ENCODE results near the gene TMEM38A. TPM values are rescaled to one million over a fixed set of nuclear protein-coding genes. Genes with fewer than 3 reads are reported as not detected.
"Not testable (repeated sequence)": the region's sequence is repeated elsewhere in the genome, so short reads cannot be mapped to it uniquely, and the experiment has no call there.

The TMEM38A gene
- total RNA-seq, 4 donors from 2014 or later: 3.3 to 7.3 (median 3.6) TPM

DNA sequence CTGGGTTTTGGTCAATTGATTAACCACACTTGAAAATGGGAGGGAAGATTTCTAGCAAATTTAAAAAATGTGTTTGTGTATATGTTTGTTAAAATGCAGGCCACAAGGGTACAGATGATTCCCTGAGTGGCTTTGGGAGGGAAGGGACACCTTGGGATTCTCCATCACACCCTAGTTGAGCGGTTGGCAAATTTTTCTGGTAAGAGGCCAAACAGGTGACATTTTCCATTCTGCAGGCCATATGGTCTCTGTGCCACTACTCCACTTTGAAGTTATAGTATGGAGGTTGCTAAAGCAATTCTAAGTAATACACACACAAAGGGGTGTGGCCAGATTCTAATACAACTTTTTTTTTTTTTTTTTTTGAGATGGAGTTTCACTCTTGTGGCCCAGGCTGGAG is 20.0 kb upstream of the TMEM38A start:
- no peaks in the 10 kb centered on the region for H3K27me3 ChIP-seq
- DNase-seq (ENCODE audit: low spot score in 2 of 2): no peak
- peaks cover 0 to 27% (median 0%) of the 10 kb centered on the region in 4 donors for H3K4me1 ChIP-seq
- TF ChIP-seq EP300 (IDR thresholded peaks at IDR 0.05) (no peak), CTCF (IDR thresholded peaks at IDR 0.05) (no peak), POLR2A (IDR thresholded peaks at IDR 0.05) (no peak)
- H3K4me3 ChIP-seq: no peak overlapping the region
- peaks cover 0 to 88% (median 23%) of the 10 kb centered on the region in 3 donors for H3K36me3 ChIP-seq
- H3K27ac ChIP-seq: no peak overlapping the region
- 95 to 100% methylated on average over 1 of the region's 1 CpG for WGBS, 2 donors
- H3K9me3 ChIP-seq: no peaks in the 10 kb centered on the region

DNA sequence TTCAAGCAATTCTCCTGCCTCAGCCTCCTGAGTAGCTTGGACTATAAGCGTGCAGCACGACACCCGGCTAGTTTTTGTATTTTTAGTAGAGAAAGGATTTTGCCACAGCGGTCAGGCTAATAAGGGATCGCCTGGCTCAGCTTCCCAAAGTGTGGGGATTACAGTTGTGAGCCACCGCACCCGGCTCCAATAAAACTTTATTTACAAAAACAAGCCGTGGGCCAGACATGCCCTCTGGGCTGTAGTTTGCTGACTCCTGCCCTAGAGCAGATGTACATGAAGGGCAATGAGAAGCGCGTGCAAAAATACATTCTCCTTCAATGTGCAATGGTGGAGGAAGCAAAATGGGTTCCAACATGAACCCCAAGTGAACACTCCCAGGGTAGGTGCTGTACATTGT is 19.2 kb upstream of the TMEM38A start:
- Histone ChIP-seq H3K36me3 (peaks cover 0 to 88% (median 23%) of the 10 kb centered on the region in 3 donors), H3K4me3 (no peak overlapping the region)
- TF ChIP-seq POLR2A (IDR thresholded peaks at IDR 0.05): no peak
- no peak for TF ChIP-seq CTCF (IDR thresholded peaks at IDR 0.05)
- TF ChIP-seq EP300 (IDR thresholded peaks at IDR 0.05): no peak

GRCh38 chr19:16645140-16645539 is 15.8 kb upstream of the TMEM38A start:
- Histone ChIP-seq H3K4me3 (no peak overlapping the region), H3K27ac (no peak overlapping the region), H3K27me3 (no peaks in the 10 kb centered on the region), H3K9me3 (no peaks in the 10 kb centered on the region), H3K4me1 (peaks cover 0 to 34% (median 2%) of the 10 kb centered on the region in 4 donors), H3K36me3 (peaks cover 0 to 94% (median 20%) of the 10 kb centered on the region in 3 donors)
- WGBS, 2 donors: 48 to 59% methylated on average over 9 of the region's 9 CpGs
- TF ChIP-seq EP300 (IDR thresholded peaks at IDR 0.05): no peak
- TF ChIP-seq POLR2A (IDR thresholded peaks at IDR 0.05): no peak
- DNase-seq (ENCODE audit: low spot score in 2 of 2): no peak

More for the DNA sequence above, 19.2 kb upstream of the TMEM38A start:
- peaks cover 0 to 32% (median 0%) of the 10 kb centered on the region in 4 donors for H3K4me1 ChIP-seq
- no peak for DNase-seq (ENCODE audit: low spot score in 2 of 2)
- WGBS, 2 donors: 96 to 99% methylated on average over 10 of the region's 10 CpGs
- H3K27ac ChIP-seq: no peak overlapping the region
- H3K9me3 ChIP-seq: no peaks in the 10 kb centered on the region
- no peaks in the 10 kb centered on the region for H3K27me3 ChIP-seq

DNA sequence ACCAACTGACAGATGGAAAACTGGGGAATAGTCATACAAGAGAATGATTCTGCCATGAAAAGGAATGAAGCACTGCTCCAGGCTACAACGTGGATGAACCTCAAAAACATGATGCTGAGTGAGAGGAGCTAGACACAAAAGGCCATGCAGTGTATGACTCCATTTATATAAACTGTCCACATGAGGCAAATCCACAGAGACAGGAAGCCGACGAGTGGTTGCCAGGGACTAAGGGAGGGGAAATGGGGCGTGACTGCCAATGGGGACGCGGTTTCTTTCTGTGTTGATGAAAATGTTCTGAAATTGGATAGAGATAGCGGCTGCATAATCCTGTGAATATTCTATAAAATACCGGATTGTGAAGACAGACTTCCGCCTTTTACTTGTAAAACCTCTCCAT is 11.2 kb upstream of the TMEM38A start:
- Histone ChIP-seq H3K27me3 (no peaks in the 10 kb centered on the region), H3K4me1 (peaks cover 0 to 36% (median 2%) of the 10 kb centered on the region in 4 donors), H3K36me3 (peaks cover 0 to 94% (median 29%) of the 10 kb centered on the region in 3 donors), H3K9me3 (no peaks in the 10 kb centered on the region), H3K4me3 (no peak overlapping the region), H3K27ac (no peak overlapping the region)
- WGBS, 2 donors: 59 to 61% methylated on average over 9 of the region's 9 CpGs
- TF ChIP-seq POLR2A (IDR thresholded peaks at IDR 0.05) (no peak), EP300 (IDR thresholded peaks at IDR 0.05) (no peak), CTCF (IDR thresholded peaks at IDR 0.05) (no peak)
- DNase-seq (ENCODE audit: low spot score in 2 of 2): no peak

GRCh38 chr19:16650821-16651220 is 10.1 kb upstream of the TMEM38A start:
- WGBS, 2 donors: 73 to 81% methylated on average over 2 of the region's 2 CpGs
- no peak for DNase-seq (ENCODE audit: low spot score in 2 of 2)
- Histone ChIP-seq H3K4me1 (peaks cover 0 to 29% (median 2%) of the 10 kb centered on the region in 4 donors), H3K4me3 (no peak overlapping the region), H3K27ac (no peak overlapping the region), H3K36me3 (peaks cover 0 to 92% (median 29%) of the 10 kb centered on the region in 3 donors), H3K9me3 (no peaks in the 10 kb centered on the region), H3K27me3 (no peaks in the 10 kb centered on the region)
- TF ChIP-seq CTCF (IDR thresholded peaks at IDR 0.05): no peak
- TF ChIP-seq EP300 (IDR thresholded peaks at IDR 0.05): no peak
- TF ChIP-seq POLR2A (IDR thresholded peaks at IDR 0.05): no peak

DNA sequence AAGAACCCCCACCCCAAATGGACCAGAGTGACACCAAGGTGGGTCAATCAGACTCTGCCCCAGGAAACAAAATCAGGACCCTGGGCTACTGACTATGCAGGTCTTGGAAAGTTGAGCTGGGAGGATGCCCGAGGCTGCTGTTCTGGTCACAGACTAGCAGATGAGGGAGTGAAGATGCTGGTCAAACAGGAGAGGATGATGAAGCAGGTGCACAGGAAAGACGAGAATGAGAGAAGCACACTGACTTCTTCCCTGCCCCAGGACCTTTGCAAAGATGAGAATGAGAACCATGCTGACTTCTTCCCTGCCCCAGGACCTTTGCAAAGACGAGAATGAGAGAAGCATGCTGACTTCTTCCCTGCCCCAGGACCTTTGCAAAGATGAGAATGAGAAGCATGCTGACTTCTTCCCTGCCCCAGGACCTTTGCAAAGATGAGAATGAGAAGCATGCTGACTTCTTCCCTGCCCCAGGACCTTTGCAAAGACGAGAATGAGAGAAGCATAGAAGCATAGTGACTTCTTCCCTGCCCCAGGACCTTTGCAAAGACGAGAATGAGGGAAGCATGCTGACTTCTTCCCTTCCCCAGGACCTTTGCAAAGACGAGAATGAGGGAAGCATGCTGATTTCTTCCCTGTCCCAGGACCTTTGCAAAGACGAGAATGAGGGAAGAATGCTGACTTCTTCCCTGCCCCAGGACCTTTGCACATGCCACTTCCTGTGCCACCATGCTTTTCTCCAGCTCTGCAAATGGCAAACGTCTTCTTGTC is 9.3 kb upstream of the TMEM38A start:
- not testable (repeated sequence) for H3K9me3 ChIP-seq; H3K4me3 ChIP-seq; DNase-seq (ENCODE audit: low spot score in 2 of 2); H3K27ac ChIP-seq; H3K27me3 ChIP-seq
- H3K36me3 ChIP-seq: peaks cover 0 to 92% (median 34%) of the 10 kb centered on the region in 3 donors
- 92% methylated on average over 8 of the region's 8 CpGs for WGBS, 2 donors
- peaks cover 0 to 29% (median 2%) of the 10 kb centered on the region in 4 donors for H3K4me1 ChIP-seq
